ENCODE data around the gene GNB1L.
"Not testable (repeated sequence)": the region's sequence is repeated elsewhere in the genome, so short reads cannot be mapped to it uniquely, and the experiment has no call there.

Gene GNB1L

DNA sequence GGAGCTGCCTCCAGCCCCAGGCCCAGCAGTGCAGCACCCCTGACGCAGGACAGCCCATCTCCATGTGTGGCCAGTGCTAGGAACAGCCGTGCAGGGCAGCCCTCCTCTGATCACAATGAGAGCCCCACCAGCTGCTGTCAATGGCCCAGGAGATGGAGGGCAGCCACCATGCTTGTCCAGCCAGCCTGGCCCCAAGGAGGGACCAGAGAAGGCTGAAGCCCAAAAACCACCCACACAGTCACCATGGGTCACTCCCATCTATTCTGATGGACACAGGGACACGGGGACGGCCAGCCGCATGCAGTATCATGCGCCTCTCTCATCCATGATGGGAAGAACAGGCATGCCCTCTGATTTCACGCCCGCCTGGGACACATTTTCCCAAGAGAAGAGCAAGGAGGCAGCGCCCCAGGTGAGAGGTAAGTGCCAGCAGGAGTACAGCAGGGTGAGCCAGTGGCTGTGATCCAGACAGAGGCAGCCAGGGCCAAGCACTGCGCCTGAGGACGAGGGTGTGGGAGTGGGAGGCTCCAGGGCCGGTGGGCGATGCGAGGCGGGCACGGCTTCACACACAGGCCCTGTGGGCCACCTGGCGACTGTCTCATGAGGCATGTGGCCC lies 33.6 kb upstream of the GNB1L start:
- DNase-seq: no peak

- DNase-seq: no peak
Measured at GRCh38 chr22:19887256-19887985, 32.7 kb upstream of the GNB1L start.

- DNase-seq: no peak
Measured at GRCh38 chr22:19886605-19887255, 32.1 kb upstream of the GNB1L start.

- DNase-seq: no peak
Measured at GRCh38 chr22:19885841-19886592, 31.3 kb upstream of the GNB1L start.

DNA sequence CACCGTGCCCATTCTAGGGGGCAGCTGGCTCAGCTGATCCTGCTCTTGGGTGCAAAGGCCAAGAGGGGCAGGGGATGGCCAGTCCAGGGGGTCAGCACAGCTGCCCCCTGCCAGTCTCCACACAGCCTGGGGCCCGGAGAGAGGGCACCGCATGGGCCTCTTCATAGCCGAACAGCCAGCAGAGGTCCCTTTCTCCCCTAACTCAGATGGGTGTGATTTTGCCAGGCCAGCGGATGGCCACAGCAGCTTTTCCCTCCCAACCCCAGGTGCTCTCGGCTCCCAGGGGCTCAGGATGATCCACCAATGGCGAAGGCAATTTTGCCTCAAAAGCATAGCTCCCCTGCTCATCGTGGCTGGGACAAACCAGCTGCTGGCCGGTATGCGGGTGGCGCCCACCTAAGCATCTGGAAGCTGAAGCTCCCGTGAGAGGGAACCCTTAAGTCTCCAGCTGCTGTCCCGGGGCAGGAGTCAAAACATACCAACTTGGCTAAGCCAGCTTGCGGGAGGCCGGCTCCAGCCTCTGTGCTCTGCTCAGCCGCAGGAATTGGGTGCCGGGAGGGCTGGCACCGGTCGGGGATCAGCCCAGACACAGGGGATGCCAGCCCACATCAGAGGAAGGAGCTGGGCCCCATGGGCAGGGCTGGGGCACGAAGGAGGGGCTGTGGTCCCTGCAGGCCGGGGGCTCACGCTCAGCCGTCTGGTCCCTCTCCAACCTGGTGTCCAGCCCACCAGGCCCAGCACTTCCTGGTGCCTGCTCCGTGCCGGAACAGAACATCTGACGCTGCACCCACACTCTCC lies 30.5 kb upstream of the GNB1L start:
- no peak for DNase-seq

- no peak for DNase-seq
Measured at GRCh38 chr22:19884161-19884953, 29.7 kb upstream of the GNB1L start.

- not testable (repeated sequence) for DNase-seq
Measured at GRCh38 chr22:19883446-19883845, 28.8 kb upstream of the GNB1L start.

- no peak for DNase-seq
Measured at GRCh38 chr22:19882446-19883381, 28.0 kb upstream of the GNB1L start.

GRCh38 chr22:19880786-19881569 lies 26.3 kb upstream of the GNB1L start:
- no peak for DNase-seq

DNA sequence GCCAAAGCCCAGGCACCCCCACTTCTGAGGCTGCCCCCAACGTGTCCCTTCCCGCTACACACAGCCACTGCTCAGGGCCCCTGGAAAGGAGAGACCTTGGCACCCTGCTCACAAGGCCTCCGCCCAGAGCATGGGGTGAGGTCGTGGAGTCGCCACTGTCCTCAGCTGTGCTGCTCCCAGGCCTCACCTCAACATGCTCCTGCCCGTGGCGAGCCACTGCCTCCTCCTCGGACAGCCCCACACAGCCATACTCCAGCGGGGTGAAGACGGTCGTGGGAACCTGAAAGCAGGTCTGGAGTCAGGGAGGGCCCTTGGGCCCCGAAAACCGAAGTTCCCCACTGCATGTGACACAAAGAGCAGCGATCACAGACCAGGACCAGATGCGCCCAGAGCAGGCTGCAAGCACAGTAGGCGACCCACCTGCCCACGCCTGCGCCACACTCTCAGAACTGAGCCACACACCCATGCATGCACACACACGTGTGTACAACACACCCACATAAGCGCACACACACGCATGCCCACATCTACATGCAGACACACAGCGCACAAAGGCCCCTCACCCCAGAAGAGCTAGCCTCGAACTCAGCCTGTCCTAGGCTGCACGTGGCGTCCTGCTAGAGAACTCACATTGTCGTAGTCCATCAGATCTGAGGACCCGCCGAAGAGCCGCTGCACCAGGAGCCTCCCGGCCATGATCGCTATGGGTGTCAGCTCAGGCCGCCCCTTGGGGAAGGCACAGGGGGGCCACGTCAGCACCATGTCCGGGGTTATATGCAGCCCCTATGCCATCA lies 25.5 kb upstream of the GNB1L start:
- no peak for DNase-seq

DNA sequence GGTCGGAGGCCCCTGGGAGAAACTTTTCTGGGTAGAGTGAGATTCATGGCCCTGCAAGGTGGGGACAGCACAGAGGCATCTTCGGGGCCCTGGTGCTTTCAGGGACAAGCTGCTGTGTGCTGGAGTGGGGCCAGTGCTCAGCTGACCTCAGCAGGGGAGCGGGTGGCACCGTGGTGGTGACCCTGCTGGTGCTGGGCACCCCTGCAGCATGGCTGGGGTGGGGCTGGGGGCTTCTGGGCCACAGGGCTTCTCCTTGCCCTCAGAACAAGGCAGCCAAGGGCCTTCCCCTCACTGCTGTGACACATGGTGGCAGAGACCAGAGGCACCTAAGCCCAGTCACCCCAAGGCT lies 24.9 kb upstream of the GNB1L start:
- DNase-seq: no peak

- DNase-seq: no peak
Measured at GRCh38 chr22:19879246-19879570, 24.5 kb upstream of the GNB1L start.

DNA sequence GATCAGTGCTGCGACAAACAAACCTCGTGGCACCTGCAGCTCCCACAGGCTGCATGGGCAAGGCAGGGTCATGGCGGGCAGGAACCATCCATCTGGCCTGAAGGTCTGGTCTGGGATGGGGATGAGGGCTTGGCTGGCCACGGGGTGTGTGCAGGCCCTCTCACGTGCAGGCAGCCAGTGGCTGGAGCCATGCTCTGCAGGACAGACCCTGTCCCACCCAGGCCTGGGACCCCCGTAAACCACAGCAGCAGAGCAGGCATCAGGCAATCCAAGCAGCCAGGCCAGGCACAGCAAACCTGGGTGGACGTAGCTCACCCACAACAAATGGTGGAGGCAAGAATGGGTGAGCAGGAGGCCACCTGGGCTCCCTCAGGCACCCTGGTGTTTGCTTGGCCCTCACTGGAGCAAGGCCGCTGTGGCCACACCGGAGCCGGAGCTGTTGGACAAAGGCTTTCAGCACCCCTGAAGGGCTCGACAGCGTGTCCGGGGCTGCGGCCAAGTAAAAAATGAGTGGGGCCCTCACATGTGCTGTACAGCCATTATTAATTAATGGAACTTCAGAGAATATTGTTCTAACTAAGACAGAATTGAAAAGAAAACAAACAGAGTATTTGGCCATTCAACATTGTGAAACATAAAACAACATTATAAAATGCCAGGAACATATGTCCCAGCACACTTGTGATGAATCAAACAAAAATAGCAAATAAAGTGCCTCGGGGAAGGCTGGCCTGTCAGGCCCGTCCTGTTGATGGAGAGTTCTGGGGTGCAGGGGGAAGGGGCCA lies 24.0 kb upstream of the GNB1L start:
- no peak for DNase-seq

- DNase-seq: no peak
Measured at GRCh38 chr22:19877626-19878339, 23.1 kb upstream of the GNB1L start.

DNA sequence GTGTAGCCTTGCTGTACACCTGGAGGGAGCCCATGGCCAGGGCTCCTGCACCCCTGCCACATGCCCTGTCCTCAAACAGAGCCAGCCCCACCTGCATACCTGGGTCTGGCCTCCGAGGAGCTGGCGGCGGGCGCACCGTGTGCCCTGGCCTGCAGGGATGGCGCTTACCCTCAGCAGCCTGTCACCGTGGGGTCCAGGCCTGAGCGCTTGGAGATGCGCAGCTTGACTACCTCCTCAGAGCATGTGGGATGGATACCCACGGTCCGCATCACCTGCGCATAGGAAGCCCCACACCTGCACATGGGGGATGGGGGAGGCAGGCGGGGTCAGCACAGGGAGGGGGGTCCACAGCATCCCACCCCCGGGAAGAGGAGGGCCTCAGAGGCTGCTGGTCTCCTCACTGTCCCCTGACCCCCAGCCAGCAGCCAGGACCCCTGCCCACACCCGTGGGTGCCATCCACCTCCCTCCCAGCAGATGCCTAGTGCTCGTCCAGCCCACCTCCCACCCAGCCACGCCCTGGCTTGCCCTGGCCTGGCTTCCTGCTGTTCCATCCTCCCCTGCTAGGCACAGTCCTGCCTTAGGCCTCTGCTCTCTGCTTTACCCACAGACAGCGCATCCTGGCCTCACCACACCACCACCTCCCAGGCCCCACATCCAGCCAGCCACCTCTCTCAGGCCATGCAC lies 22.4 kb upstream of the GNB1L start:
- no peak for DNase-seq

DNA sequence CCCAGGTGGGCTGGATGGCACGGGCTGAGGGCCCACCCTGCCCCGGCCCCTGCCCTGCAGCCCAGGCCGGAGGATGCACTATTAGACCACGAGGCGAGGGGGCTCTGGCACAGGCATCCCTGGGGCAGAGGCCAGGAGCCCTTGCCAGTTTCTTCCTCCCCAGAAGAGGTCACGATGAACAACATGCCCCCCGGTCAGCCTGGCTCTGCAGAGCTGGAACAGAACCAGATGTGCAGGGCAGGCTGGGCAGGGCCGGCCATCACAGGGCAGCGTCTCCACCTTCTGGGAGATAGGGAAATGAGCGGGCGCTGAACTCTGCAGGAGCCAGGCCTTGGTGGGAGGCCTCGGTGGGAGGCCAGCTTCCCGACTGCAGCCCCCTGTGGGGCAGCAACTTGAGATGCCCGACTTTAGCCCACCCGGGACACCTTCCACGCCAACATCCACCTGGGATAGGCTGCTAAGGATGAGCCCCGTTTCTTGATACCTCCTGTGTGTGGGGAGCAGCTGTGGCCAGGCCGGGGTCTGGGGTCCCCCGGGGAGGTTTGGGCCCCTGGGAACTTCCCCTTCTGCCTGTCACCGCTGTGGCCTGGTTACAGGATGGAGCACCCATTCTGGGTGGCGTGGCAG lies 21.8 kb upstream of the GNB1L start:
- no peak for DNase-seq
